Choroid plexus epithelial cell (primary cell): ENCODE data around the gene ENPEP.
"Not testable (repeated sequence)": the region's sequence is repeated elsewhere in the genome, so short reads cannot be mapped to it uniquely, and the experiment has no call there.

Experiments used
- DNase-seq: peaks from one replicate; pipeline ENCODE4 v3.0.0-alpha.2; 2010; ENCODE audit warnings: low read depth
- H3K4me3 ChIP-seq: 2 replicates; pipeline ENCODE4 v1.5.1; 2011; ENCODE audit warnings: low read depth, mild to moderate bottlenecking, control low read depth, low read length, moderate library complexity
- TF ChIP-seq, protein P1 (sequence below): conservative IDR thresholded peaks from 2 replicates; pipeline ENCODE4 v1.5.1; 2011; ENCODE audit warnings: low read depth, mild to moderate bottlenecking, control low read depth, inconsistent platforms, low read length, moderate library complexity

Gene ENPEP

GRCh38 chr4:110486256-110486655 lies 10.3 kb downstream of the ENPEP start:
- TF ChIP-seq, protein P1, sequence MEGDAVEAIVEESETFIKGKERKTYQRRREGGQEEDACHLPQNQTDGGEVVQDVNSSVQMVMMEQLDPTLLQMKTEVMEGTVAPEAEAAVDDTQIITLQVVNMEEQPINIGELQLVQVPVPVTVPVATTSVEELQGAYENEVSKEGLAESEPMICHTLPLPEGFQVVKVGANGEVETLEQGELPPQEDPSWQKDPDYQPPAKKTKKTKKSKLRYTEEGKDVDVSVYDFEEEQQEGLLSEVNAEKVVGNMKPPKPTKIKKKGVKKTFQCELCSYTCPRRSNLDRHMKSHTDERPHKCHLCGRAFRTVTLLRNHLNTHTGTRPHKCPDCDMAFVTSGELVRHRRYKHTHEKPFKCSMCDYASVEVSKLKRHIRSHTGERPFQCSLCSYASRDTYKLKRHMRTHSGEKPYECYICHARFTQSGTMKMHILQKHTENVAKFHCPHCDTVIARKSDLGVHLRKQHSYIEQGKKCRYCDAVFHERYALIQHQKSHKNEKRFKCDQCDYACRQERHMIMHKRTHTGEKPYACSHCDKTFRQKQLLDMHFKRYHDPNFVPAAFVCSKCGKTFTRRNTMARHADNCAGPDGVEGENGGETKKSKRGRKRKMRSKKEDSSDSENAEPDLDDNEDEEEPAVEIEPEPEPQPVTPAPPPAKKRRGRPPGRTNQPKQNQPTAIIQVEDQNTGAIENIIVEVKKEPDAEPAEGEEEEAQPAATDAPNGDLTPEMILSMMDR, result no peak
- H3K4me3 ChIP-seq, result no peak overlapping the region
- DNase-seq, result no peak

DNA sequence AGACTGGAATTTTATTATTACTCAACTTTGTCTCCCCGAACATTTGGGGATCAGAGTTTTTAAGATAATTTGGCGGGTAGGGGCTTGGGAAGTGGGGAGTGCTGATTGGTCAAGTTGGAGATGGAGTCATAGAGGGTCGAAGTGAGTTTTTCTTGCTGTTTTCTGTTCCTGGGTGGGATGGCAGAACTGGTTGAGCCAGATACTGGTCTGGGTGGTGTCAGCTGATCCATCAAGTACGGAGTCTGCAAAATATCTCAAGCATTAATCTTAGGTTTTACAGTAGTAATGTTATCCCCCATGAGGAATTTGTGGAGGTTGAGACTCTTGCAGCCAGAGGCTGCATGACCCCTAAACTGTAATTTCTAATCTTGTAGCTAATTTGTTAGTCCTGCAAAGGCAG lies 10.9 kb downstream of the ENPEP start:
- DNase-seq, H3K4me3 ChIP-seq: not testable (repeated sequence)

GRCh38 chr4:110487873-110488272 lies 11.9 kb downstream of the ENPEP start:
- peak; percentile 35 for DNase-seq
- no peak overlapping the region for H3K4me3 ChIP-seq
- TF ChIP-seq, protein P1, result no peak

DNA sequence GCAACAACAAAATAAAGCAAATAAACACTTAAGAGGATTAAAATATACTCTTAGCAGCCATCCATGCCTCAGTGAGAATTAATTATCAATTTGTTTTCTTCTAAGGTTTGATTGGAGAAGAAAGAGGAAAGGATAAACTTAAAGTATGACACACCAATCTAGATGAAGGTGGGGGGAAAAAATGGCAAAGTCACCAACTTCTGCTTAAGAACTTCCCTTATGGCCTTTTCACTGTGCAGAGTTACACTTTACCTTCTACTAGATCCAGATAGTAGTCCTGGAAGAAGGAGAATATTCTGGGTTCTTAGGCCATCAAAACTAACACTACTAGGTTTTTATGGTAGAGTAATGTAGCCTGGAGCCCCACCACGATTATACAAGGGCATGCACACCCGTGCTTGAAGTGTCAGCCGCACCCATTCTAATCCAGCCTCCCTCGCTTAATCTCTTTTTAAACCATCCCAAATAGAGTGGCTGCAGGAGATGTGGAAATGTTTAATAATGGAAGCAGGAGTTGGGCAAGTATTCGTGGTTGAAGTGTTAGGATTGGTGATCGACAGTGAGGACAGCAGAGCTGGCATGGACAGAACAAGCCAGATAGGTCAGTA lies 14.1 kb downstream of the ENPEP start:
- H3K4me3 ChIP-seq, result no peak overlapping the region
- no peak for DNase-seq
- TF ChIP-seq, protein P1, result no peak

- TF ChIP-seq, protein P1, result no peak
- no peak overlapping the region for H3K4me3 ChIP-seq
- DNase-seq, result peak; percentile 12
Observed at GRCh38 chr4:110492522-110492921, 16.6 kb downstream of the ENPEP start.

- no peak overlapping the region for H3K4me3 ChIP-seq
- TF ChIP-seq, protein P1, result no peak
- DNase-seq, result no peak
Observed at GRCh38 chr4:110493520-110493919, 17.6 kb downstream of the ENPEP start.

DNA sequence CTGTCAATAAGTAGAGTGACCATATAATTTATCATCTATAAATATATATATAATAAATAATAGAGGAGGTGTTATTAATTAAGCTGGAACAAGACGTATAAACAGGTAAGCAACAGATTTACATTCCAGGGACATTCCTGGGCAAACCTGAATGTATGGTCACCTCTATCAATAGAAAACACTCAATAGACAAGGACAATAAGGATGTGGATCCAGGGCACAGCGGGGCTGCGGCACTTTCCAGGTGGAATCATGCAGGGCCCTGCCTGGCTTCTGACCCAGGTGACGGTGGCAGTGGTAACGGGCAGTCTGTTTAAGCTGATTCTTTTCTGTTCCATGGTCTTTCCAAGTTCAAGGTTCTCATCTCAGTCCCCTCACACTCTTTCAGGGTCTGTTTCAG lies 22.5 kb downstream of the ENPEP start:
- no peak for DNase-seq
- TF ChIP-seq, protein P1, result no peak
- no peak overlapping the region for H3K4me3 ChIP-seq
